Retina (tissue), 1 donor: Measurements from ENCODE around the gene BANF1.
A peak's percentile ranks its signal among the peaks of the same experiment; 100 is the strongest.

Experiments used
- DNase-seq: peaks from one replicate; pipeline ENCODE4 v3.0.0-alpha.2; 2016

The BANF1 gene

DNA sequence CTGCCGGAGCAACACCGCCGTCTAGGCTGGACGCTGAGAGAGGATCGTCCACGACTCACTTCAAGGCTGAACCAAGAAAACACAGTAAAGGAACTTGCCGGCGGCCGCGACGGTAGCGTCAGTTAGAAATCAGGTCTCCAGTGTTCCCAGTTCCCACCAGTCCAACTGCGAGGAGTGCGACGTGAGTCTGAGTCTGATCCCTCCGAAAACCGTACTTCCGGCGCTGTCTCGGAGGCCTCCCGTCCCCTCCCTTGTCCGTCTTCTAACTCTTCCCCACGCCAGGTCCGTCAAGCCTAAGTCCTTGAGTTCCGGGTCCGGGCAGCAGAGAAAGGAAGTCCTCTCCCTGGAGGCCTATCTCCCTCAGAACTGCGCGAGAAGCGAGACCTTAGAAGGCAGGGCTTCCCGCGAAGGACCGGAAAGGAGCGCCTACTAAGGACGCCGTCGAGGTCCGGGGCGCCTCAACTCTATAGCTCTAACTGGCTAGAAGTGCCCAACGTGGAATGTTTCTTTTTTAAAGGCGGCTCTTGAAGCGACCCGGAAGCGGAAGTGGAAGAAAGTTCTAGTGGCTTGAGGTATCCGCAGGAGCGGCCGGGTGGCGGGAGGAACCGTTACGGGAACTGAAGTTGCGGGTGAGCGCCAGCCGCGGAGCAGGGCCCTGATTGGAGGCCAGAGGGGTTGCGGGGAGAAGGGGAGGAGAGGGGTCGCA, at the start of gene BANF1, which contains the start of gene EIF1AD:
Gene BANF1, plus strand, starts transcription at position 562 of the 706 bp plus-strand sequence. CDS start 748 bp downstream, outside the sequence.
Gene EIF1AD, minus strand, starts transcription at position 216 of the 706 bp plus-strand sequence. CDS start 1,768 bp downstream, outside the sequence.
- peak; percentile 99 for DNase-seq

DNA sequence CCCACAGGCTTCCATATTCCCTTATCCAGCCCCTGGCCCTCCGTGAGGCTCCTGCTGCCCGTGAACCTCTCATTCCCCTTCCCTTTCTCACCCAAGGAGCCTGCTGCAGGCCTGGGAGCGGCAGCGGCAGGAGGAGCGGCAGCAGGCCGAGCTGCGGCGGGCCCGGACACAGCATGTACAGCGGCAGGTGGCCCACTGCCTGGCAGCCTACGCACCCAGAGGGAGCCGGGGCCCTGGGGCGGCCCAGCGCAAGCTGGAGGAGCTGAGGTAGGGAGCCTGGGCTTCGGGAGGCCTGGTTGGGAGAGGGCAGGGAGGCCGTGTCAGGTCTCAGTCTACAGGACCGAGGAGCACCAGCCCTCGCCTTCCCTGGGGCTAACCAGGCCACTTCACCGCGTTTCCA, 48.8 kb upstream of the BANF1 start:
- no peak for DNase-seq

DNA sequence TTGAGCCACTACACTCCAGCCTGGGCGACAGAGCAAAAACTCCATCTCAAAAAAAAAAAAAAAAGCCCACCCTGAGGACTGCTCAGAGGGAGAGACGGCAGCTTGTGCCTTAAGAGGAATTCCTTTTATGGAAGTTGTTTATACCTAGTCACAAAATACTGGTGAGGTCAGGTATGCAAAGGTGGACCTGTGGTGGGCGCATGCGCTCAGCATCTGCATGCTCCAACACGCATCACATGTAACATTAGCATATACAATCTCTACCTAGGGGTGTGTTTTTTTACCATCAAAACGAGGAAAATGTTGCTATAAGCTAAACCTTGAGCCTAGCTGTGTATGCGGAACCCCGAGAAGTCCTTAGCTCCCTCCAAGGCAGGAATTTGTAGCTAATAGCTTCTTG, 47.5 kb upstream of the BANF1 start:
- DNase-seq = no peak

DNA sequence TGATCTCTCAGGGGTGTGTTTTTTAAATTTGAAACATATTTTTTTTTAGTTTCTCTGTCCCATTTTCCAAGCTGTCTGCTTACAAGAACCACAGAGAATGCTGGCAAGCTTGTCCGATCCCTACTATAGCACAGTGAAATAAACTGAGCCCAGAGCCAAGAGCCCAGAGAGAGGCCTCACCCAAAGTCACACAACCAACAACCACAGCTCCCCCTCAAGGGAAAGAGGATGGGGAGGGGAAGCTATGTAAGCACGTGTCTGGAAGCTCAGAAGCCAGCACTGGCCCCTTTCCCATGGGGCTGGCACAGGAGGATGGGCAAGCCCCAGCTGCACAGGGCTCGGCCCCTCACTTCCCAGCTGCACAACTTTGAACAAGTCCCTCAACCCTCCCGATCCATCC, 44.0 kb upstream of the BANF1 start:
- DNase-seq = no peak

DNA sequence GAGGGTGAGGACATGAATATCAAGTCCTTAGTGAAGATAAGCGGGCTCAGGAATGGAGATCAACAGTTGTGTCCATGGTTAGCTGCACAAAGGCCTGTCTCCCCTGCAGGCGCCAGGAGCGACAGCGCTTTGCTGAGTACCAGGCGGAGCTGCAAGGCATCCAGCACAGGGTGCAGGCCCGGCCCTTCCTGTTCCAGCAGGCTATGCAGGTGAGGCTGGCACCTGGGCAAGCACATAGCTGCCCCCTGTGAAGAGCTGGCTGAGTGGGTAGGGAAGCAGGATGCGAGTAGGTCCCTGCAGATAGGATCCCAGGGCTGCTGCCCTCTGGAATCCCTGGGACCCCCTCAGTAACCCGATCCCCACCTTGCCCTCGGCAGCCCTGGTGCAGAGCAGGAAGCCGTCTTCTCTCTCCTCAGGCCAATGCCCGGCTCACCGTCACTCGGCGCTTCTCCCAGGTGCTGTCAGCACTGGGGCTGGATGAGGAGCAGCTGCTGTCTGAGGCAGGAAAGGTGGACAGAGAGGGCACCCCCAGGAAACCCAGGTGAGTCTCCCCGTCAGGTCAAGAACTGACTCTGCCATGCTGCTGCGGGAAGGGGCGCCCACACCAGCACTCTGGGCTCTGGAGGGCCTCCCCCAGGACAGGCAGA, 43.4 kb upstream of the BANF1 start:
- DNase-seq = no peak

- DNase-seq = no peak
Observed at GRCh38 chr11:65960824-65961266, 41.5 kb upstream of the BANF1 start.

DNA sequence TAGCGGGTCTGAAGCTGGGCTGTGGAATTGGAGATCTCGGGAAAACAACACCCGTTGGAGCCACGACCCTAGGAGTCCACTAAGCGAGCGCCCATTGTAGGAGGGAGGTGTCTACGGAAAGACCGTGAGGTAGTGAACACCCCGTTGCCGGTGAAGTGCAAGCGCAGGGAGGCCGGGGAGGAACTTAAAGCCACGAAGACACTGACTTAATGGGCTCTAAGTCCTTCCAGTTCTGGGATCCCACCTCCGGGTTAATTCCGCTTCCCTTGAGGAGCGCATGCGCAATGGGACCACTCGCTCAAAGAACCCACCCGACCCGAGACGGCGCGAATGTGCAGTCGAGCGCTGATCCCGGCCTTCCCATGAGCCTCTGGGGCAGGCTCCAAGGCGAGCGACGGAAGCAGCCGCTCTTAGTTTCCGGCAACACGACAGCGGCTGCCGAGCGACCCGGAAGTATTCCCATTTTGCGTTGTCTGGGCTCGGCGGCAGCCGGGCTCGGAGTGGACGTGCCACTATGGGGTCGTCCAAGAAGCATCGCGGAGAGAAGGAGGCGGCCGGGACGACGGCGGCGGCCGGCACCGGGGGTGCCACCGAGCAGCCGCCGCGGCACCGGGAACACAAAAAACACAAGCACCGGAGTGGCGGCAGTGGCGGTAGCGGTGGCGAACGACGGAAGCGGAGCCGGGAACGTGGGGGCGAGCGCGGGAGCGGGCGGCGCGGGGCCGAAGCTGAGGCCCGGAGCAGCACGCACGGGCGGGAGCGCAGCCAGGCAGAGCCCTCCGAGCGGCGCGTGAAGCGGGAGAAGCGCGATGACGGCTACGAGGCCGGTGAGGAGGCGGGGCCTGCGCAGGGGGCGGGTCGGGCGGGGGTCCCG, 40.8 kb upstream of the BANF1 start, which contains the start of gene SART1:
Gene SART1, plus strand, starts transcription at position 468 of the 874 bp plus-strand sequence. Its CDS starts 47 bp downstream, at position 515.
- DNase-seq = peak; percentile 96

DNA sequence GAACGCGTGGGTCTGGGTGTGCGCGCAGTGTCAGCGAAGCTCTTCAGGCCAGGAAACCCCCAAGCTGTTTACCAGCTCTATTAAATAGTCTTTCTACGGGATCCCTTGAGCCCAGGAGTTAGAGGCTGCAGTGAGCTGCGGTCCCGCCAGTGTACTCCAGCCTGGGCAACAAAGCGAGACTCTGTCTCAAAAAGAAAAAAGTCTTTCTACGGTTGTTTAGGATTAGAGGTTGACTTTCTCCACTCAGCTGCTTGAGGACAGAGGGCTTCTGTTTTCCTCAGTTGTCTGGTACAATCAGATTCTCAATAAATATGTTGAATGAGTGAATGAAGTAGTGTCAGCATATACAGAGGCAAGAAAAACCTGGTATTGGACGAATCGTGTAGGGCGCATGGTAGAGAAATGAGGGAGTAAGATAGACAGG, 40.1 kb upstream of the BANF1 start:
- DNase-seq = no peak

GRCh38 chr11:65964906-65965305, 37.4 kb upstream of the BANF1 start:
- no peak for DNase-seq

- no peak for DNase-seq
Observed at GRCh38 chr11:65965986-65966762, 36.1 kb upstream of the BANF1 start.

GRCh38 chr11:65967329-65967934, 34.9 kb upstream of the BANF1 start:
- no peak for DNase-seq

- no peak for DNase-seq
Observed at GRCh38 chr11:65968600-65969482, 33.5 kb upstream of the BANF1 start.

DNA sequence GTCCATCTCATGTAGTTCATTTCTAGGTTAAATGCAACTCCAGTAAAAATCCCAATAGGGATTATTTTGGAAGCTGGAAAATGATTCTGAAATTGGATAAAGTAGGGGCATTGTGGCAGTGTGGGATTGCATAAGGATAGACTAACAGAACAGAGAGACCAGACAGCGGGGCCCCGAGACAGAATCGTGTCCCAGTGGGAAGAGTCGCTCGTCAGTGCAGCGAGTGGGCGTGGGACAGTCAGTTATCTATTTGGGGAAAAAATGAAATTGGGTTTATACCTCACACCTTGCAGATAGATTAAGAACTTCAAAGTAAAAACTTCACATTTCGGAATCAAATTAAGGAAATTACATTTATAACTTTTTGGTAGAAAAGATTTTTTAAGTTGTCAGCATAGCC, 30.2 kb upstream of the BANF1 start:
- no peak for DNase-seq

DNA sequence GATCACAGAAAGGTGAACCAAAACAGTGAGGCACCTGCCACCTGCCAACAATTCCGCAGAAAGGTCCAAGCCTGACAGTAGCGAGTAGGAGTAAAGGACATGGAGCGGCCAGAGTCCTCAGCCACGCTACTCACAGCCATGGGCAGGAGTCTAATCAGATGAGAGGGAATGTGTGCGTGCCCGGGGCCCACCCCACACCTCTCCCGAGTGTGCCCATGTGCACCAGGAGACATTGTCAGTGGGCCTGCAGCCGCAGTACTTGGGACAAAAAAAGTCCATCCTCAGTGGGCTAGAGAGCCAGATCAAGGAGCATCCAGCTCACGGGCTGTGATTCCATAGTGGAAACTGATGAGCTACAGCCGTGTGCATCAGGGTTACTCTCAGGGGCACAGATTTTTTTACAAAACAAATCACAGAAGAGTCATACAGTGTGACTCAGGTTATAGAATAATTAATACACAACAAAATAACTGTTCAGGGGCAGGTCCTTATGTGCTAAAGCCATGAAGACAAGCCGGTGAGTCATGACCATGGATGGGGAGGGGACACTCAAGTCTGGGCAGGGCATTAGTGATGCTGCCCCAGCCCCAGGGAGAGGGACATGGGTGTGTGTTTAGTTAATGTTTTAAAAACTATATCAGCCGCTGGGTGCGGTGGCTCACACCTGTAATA, 28.7 kb upstream of the BANF1 start:
- DNase-seq = no peak

GRCh38 chr11:65975771-65976170, 26.5 kb upstream of the BANF1 start:
- no peak for DNase-seq

- no peak for DNase-seq
Observed at GRCh38 chr11:65976216-65977176, 25.8 kb upstream of the BANF1 start.

DNA sequence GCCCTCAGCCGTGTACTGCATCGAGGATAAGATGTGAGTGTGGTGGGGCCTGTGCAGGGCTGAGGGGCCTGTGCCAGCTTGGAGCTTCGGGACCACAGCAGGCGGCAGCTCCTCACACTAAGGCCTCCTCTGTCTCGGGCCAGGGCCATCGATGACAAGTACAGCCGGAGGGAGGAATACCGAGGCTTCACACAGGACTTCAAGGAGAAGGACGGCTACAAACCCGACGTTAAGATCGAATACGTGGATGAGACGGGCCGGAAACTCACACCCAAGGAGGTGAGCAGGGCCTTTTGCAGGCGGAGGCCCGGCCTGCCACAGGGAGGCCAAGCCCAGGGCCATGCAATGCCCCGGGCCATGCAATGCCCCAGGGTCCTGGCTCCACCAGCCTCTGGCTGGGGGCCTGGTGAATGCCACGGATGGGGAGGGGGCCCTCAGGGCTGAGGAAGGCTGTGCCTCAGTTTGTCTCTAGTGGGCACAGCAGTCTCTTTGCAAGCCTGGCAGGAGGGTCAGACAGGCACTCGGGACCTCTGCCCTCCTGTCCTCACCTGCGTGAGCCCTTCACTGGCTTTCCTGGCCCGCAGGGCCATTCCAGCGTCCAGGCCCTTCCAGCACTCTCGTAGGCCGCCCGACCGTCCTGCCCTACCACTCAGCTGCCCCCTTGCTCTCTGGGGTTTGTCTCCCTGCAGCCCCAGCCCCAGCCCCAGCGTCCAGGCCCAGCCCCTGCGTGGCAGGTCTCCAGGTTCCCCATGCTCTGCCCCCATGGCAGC, 24.5 kb upstream of the BANF1 start:
- DNase-seq = no peak
